Measurements from ENCODE around the gene CDH24.

GRCh38 chr14:23057757-23058653 is 685 bp upstream of the CDH24 start:
- TF ChIP-seq, protein P1, sequence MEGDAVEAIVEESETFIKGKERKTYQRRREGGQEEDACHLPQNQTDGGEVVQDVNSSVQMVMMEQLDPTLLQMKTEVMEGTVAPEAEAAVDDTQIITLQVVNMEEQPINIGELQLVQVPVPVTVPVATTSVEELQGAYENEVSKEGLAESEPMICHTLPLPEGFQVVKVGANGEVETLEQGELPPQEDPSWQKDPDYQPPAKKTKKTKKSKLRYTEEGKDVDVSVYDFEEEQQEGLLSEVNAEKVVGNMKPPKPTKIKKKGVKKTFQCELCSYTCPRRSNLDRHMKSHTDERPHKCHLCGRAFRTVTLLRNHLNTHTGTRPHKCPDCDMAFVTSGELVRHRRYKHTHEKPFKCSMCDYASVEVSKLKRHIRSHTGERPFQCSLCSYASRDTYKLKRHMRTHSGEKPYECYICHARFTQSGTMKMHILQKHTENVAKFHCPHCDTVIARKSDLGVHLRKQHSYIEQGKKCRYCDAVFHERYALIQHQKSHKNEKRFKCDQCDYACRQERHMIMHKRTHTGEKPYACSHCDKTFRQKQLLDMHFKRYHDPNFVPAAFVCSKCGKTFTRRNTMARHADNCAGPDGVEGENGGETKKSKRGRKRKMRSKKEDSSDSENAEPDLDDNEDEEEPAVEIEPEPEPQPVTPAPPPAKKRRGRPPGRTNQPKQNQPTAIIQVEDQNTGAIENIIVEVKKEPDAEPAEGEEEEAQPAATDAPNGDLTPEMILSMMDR (conservative IDR thresholded peaks at IDR 0.05; ENCODE audit: low read depth, low read length): peak; percentile 94
- TF ChIP-seq EZH2 (IDR thresholded peaks at IDR 0.05; ENCODE audit: low read length, unreplicated experiment): no peak

Measured in PC-3 (cell line).